GM23338 (cell line): Measurements from ENCODE around the gene CSH2. TPM values are rescaled to one million over a fixed set of nuclear protein-coding genes. Genes with fewer than 3 reads are reported as not detected.

ENCODE experiments used
- ATAC-seq: fragments of 200-7000 bp; cut with Tn5 transposase; 3 replicates; pipeline ENCODE4 v1.9.1; 2020
- DNase-seq: peaks from one replicate; pipeline ENCODE4 v3.0.0-alpha.2; 2015; ENCODE audit warnings: low spot score
- H2AFZ ChIP-seq: fragments of 200-600 bp; sonication (generic); 2 replicates; pipeline ENCODE4 v1.8.0; 2016; ENCODE audit warnings: antibody characterized with exemption, mild to moderate bottlenecking, moderate library complexity
- H3F3A ChIP-seq: fragments of 200-600 bp; sonication (generic); replicated peaks from 2 replicates; pipeline ENCODE4 v1.8.0; 2017; ENCODE audit warnings: antibody characterized with exemption, mixed run types, low read depth
- H3K27ac ChIP-seq: fragments of 200-600 bp; sonication (generic); 2 replicates; pipeline ENCODE4 v1.6.1; 2016; ENCODE audit warnings: low read depth
- H3K27me3 ChIP-seq: fragments of 200-600 bp; sonication (generic); 2 replicates; pipeline ENCODE4 v1.8.0; 2016; ENCODE audit warnings: mild to moderate bottlenecking, mixed run types, moderate library complexity; ENCODE audit not compliant: insufficient read depth
- H3K36me3 ChIP-seq: fragments of 200-600 bp; sonication (generic); 2 replicates; pipeline ENCODE4 v1.8.0; 2016; ENCODE audit warnings: mild to moderate bottlenecking; ENCODE audit not compliant: insufficient read depth
- H3K4me1 ChIP-seq: fragments of 200-600 bp; sonication (generic); 2 replicates; pipeline ENCODE4 v1.8.0; 2016; ENCODE audit warnings: mild to moderate bottlenecking, moderate library complexity; ENCODE audit not compliant: insufficient read depth
- H3K4me2 ChIP-seq: fragments of 200-600 bp; sonication (generic); 2 replicates; pipeline ENCODE4 v1.7.1; 2017; ENCODE audit warnings: mixed run types
- H3K4me3 ChIP-seq: fragments of 200-600 bp; sonication (generic); 2 replicates; pipeline ENCODE4 v1.6.1; 2016; ENCODE audit warnings: mixed run types
- H3K79me2 ChIP-seq: fragments of 200-600 bp; sonication (generic); replicated peaks from 2 replicates; pipeline ENCODE4 v1.8.0; 2017; ENCODE audit warnings: mild to moderate bottlenecking; ENCODE audit not compliant: insufficient read depth
- H3K9me2 ChIP-seq: fragments of 200-600 bp; sonication (generic); 2 replicates; pipeline ENCODE4 v1.8.0; 2017; ENCODE audit not compliant: insufficient read depth
- H4K20me1 ChIP-seq: fragments of 200-600 bp; sonication (generic); replicated peaks from 2 replicates; pipeline ENCODE4 v1.8.0; 2017; ENCODE audit warnings: mild to moderate bottlenecking; ENCODE audit not compliant: insufficient read depth
- H3K27ac Mint-ChIP-seq: 2 replicates; pipeline ENCODE4 v1.8.0; 2020; ENCODE audit warnings: inconsistent platforms, mild to moderate bottlenecking, moderate library complexity, mixed read lengths
- H3K27me3 Mint-ChIP-seq: 3 replicates; pipeline ENCODE4 v1.8.0; 2022; ENCODE audit warnings: low read depth, mild to moderate bottlenecking, moderate library complexity, mixed read lengths, inconsistent platforms; ENCODE audit not compliant: insufficient read depth, poor library complexity
- H3K36me3 Mint-ChIP-seq: 3 replicates; pipeline ENCODE4 v1.8.0; 2021; ENCODE audit warnings: low read depth, mild to moderate bottlenecking, inconsistent platforms, moderate library complexity, mixed read lengths
- H3K4me1 Mint-ChIP-seq: 3 replicates; pipeline ENCODE4 v1.8.0; 2020; ENCODE audit warnings: mild to moderate bottlenecking, inconsistent platforms, mixed read lengths
- H3K4me3 Mint-ChIP-seq: 3 replicates; pipeline ENCODE4 v1.8.0; 2021; ENCODE audit warnings: moderate library complexity, mild to moderate bottlenecking, inconsistent platforms, mixed read lengths
- H3K9me3 Mint-ChIP-seq: 3 replicates; pipeline ENCODE4 v1.8.0; 2020; ENCODE audit warnings: moderate library complexity, mild to moderate bottlenecking, inconsistent platforms, mixed read lengths
- CREB1 ChIP-seq: fragments of 250-450 bp; sonication (Bioruptor Pico); IDR thresholded peaks from 2 replicates; pipeline ENCODE4 v1.5.0; 2020; ENCODE audit warnings: low read depth, mild to moderate bottlenecking, moderate library complexity
- EZH2 ChIP-seq: fragments of 200-600 bp; sonication (generic); IDR thresholded peaks from one replicate; pipeline ENCODE4 v1.8.0; 2017; ENCODE audit warnings: antibody characterized with exemption, mild to moderate bottlenecking, low read depth; ENCODE audit not compliant: unreplicated experiment
- EZH2phosphoT487 ChIP-seq: fragments of 200-600 bp; sonication (generic); IDR thresholded peaks from one replicate; pipeline ENCODE4 v1.8.1; 2018; ENCODE audit warnings: antibody characterized with exemption; ENCODE audit not compliant: unreplicated experiment
- POLR2AphosphoS5 ChIP-seq: IDR thresholded peaks from 2 replicates; pipeline ENCODE4 v1.6.1; 2016; ENCODE audit warnings: antibody characterized with exemption, low read depth
- STAT1 ChIP-seq: IDR thresholded peaks from one replicate; pipeline ENCODE4 v1.6.1; 2016; ENCODE audit warnings: antibody characterized with exemption; ENCODE audit not compliant: unreplicated experiment
- ZNF114 ChIP-seq: fragments of 250-450 bp; sonication (Bioruptor Pico); IDR thresholded peaks from 2 replicates; pipeline ENCODE4 v1.5.0; 2020; ENCODE audit warnings: mild to moderate bottlenecking, moderate library complexity
- polyA plus RNA-seq: library from polyadenylated mRNA; unstranded; fragments of >200 nt; fragmentation: Nextera tagmentation; extraction: Ambion mirVana; gene quantifications from 2 replicates; pipeline ENCODE4 v1.2.1, GENCODE V29; 2016
- total RNA-seq: library from RNA; depleted of rRNA; stranded (reverse); fragments of >200 nt; shearing (Covaris generic); gene quantifications from 2 replicates; pipeline ENCODE4 v1.2.3, GENCODE V29; 2014
- TF ChIP-seq, protein P1 (sequence below): IDR thresholded peaks from 2 replicates; pipeline ENCODE4 v1.6.1; 2016; ENCODE audit warnings: antibody characterized with exemption
- TF ChIP-seq, protein P2 (sequence below): fragments of 250-450 bp; sonication (Bioruptor Pico); IDR thresholded peaks from 2 replicates; pipeline ENCODE4 v1.5.0; 2020; ENCODE audit warnings: mild to moderate bottlenecking, moderate library complexity
- TF ChIP-seq, protein P3 (sequence below): IDR thresholded peaks from one replicate; pipeline ENCODE4 v1.6.1; 2018; ENCODE audit warnings: antibody characterized with exemption; ENCODE audit not compliant: unreplicated experiment

Gene CSH2
- total and polyA plus RNA-seq, 2 experiments from 2014 or later, result 0.37 TPM; not detected in 1

DNA sequence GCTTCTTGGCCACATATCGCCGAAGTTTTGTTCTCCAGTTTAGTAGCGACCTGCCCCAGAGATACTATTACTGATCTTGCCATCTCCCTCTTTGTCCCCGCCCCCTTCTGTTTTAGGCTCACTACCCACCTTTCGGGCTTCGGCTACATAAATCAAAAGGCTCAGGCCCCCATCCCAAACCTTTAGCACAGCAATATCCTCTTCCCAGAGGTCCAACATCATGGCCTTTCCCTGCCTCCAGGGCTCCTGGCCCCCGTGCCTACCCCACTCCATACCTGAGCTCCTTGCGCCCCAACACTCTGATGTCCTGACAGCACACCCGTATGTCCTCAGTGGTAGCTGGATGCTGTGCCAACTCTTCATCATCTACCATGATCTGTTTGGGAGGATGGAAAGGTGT lies 49.1 kb downstream of the CSH2 start:
- Mint-ChIP-seq H3K27ac (no peak overlapping the region), H3K4me3 (no peak overlapping the region), H3K36me3 (peaks cover 98% of the 10 kb centered on the region), H3K4me1 (peaks cover 20% of the 10 kb centered on the region), H3K9me3 (no peaks in the 10 kb centered on the region; the same call in 2 of the 3 replicates), H3K27me3 (peaks cover 12% of the 10 kb centered on the region)
- no peak for TF ChIP-seq CREB1 (CRISPR knock-in tag)
- no peak for TF ChIP-seq EZH2
- TF ChIP-seq, protein P1, sequence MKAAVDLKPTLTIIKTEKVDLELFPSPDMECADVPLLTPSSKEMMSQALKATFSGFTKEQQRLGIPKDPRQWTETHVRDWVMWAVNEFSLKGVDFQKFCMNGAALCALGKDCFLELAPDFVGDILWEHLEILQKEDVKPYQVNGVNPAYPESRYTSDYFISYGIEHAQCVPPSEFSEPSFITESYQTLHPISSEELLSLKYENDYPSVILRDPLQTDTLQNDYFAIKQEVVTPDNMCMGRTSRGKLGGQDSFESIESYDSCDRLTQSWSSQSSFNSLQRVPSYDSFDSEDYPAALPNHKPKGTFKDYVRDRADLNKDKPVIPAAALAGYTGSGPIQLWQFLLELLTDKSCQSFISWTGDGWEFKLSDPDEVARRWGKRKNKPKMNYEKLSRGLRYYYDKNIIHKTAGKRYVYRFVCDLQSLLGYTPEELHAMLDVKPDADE, result no peak
- TF ChIP-seq ZNF114 (CRISPR knock-in tag), result no peak
- no peak for TF ChIP-seq POLR2AphosphoS5
- no peak for TF ChIP-seq STAT1
- no peak for TF ChIP-seq EZH2phosphoT487
- TF ChIP-seq, protein P2, sequence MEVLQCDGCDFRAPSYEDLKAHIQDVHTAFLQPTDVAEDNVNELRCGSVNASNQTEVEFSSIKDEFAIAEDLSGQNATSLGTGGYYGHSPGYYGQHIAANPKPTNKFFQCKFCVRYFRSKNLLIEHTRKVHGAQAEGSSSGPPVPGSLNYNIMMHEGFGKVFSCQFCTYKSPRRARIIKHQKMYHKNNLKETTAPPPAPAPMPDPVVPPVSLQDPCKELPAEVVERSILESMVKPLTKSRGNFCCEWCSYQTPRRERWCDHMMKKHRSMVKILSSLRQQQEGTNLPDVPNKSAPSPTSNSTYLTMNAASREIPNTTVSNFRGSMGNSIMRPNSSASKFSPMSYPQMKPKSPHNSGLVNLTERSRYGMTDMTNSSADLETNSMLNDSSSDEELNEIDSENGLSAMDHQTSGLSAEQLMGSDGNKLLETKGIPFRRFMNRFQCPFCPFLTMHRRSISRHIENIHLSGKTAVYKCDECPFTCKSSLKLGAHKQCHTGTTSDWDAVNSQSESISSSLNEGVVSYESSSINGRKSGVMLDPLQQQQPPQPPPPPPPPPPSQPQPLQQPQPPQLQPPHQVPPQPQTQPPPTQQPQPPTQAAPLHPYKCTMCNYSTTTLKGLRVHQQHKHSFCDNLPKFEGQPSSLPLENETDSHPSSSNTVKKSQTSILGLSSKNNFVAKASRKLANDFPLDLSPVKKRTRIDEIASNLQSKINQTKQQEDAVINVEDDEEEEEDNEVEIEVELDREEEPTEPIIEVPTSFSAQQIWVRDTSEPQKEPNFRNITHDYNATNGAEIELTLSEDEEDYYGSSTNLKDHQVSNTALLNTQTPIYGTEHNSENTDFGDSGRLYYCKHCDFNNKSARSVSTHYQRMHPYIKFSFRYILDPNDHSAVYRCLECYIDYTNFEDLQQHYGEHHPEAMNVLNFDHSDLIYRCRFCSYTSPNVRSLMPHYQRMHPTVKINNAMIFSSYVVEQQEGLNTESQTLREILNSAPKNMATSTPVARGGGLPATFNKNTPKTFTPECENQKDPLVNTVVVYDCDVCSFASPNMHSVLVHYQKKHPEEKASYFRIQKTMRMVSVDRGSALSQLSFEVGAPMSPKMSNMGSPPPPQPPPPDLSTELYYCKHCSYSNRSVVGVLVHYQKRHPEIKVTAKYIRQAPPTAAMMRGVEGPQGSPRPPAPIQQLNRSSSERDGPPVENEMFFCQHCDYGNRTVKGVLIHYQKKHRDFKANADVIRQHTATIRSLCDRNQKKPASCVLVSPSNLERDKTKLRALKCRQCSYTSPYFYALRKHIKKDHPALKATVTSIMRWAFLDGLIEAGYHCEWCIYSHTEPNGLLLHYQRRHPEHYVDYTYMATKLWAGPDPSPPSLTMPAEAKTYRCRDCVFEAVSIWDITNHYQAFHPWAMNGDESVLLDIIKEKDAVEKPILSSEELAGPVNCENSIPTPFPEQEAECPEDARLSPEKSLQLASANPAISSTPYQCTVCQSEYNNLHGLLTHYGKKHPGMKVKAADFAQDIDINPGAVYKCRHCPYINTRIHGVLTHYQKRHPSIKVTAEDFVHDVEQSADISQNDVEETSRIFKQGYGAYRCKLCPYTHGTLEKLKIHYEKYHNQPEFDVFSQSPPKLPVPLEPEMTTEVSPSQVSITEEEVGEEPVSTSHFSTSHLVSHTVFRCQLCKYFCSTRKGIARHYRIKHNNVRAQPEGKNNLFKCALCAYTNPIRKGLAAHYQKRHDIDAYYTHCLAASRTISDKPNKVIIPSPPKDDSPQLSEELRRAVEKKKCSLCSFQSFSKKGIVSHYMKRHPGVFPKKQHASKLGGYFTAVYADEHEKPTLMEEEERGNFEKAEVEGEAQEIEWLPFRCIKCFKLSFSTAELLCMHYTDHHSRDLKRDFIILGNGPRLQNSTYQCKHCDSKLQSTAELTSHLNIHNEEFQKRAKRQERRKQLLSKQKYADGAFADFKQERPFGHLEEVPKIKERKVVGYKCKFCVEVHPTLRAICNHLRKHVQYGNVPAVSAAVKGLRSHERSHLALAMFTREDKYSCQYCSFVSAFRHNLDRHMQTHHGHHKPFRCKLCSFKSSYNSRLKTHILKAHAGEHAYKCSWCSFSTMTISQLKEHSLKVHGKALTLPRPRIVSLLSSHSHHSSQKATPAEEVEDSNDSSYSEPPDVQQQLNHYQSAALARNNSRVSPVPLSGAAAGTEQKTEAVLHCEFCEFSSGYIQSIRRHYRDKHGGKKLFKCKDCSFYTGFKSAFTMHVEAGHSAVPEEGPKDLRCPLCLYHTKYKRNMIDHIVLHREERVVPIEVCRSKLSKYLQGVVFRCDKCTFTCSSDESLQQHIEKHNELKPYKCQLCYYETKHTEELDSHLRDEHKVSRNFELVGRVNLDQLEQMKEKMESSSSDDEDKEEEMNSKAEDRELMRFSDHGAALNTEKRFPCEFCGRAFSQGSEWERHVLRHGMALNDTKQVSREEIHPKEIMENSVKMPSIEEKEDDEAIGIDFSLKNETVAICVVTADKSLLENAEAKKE (CRISPR knock-in tag), result no peak
- TF ChIP-seq, protein P3, sequence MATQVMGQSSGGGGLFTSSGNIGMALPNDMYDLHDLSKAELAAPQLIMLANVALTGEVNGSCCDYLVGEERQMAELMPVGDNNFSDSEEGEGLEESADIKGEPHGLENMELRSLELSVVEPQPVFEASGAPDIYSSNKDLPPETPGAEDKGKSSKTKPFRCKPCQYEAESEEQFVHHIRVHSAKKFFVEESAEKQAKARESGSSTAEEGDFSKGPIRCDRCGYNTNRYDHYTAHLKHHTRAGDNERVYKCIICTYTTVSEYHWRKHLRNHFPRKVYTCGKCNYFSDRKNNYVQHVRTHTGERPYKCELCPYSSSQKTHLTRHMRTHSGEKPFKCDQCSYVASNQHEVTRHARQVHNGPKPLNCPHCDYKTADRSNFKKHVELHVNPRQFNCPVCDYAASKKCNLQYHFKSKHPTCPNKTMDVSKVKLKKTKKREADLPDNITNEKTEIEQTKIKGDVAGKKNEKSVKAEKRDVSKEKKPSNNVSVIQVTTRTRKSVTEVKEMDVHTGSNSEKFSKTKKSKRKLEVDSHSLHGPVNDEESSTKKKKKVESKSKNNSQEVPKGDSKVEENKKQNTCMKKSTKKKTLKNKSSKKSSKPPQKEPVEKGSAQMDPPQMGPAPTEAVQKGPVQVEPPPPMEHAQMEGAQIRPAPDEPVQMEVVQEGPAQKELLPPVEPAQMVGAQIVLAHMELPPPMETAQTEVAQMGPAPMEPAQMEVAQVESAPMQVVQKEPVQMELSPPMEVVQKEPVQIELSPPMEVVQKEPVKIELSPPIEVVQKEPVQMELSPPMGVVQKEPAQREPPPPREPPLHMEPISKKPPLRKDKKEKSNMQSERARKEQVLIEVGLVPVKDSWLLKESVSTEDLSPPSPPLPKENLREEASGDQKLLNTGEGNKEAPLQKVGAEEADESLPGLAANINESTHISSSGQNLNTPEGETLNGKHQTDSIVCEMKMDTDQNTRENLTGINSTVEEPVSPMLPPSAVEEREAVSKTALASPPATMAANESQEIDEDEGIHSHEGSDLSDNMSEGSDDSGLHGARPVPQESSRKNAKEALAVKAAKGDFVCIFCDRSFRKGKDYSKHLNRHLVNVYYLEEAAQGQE, result no peak
- peaks cover 6% of the 10 kb centered on the region; the same call in 1 of the 2 replicates for H3K4me1 ChIP-seq
- no peak overlapping the region for H2AFZ ChIP-seq
- no peak overlapping the region for H3K4me2 ChIP-seq
- peaks cover 34% of the 10 kb centered on the region for H3K79me2 ChIP-seq
- no peaks in the 10 kb centered on the region for H3K9me2 ChIP-seq
- H3F3A ChIP-seq, result peaks cover 20% of the 10 kb centered on the region
- H3K4me3 ChIP-seq, result no peak overlapping the region
- H4K20me1 ChIP-seq, result peaks cover 52% of the 10 kb centered on the region
- ATAC-seq, result no peak
- no peak for DNase-seq
- H3K27ac ChIP-seq, result no peak overlapping the region
- H3K36me3 ChIP-seq, result peaks cover 62% of the 10 kb centered on the region
- no peaks in the 10 kb centered on the region for H3K27me3 ChIP-seq
